DND-41 (cell line): ENCODE measurements around the gene BNC2.
A peak's percentile ranks its signal among the peaks of the same experiment; 100 is the strongest.

Experiments used
- ATAC-seq: fragments of 200-7000 bp; cut with Tn5 transposase; 3 replicates; pipeline ENCODE4 v1.9.1; 2021; ENCODE audit warnings: low read depth; ENCODE audit not compliant: insufficient read depth
- DNase-seq: peaks from one replicate; pipeline ENCODE4 v3.0.0-alpha.2; 2020
- H2AFZ ChIP-seq: 2 replicates; pipeline ENCODE4 v1.6.0; 2012; ENCODE audit warnings: low read depth, low read length
- H3K27ac ChIP-seq: 2 replicates; pipeline ENCODE4 v1.5.1; 2012; ENCODE audit warnings: low read length, inconsistent platforms
- H3K27me3 ChIP-seq: fragments of 200-600 bp; sonication (generic); 2 replicates; pipeline ENCODE4 v1.6.0; 2012; ENCODE audit warnings: low read length, mild to moderate bottlenecking, inconsistent platforms; ENCODE audit not compliant: insufficient read depth, poor library complexity
- H3K36me3 ChIP-seq: 2 replicates; pipeline ENCODE4 v1.5.1; 2012; ENCODE audit warnings: low read length, inconsistent platforms; ENCODE audit not compliant: insufficient read depth
- H3K4me1 ChIP-seq: 2 replicates; pipeline ENCODE4 v1.5.1; 2012; ENCODE audit warnings: mild to moderate bottlenecking, low read length; ENCODE audit not compliant: insufficient read depth
- H3K4me2 ChIP-seq: 2 replicates; pipeline ENCODE4 v1.6.0; 2012; ENCODE audit warnings: mild to moderate bottlenecking, moderate library complexity, low read length, inconsistent platforms; ENCODE audit not compliant: insufficient read depth
- H3K4me3 ChIP-seq, 2 experiments: fragments of 200-600 bp in 1 of 2; shearing (Covaris generic) in 1 of 2; 2 replicates each; pipeline ENCODE4 v1.5.1; 2012 to 2016; ENCODE audit warnings: inconsistent platforms in 2 of 2, low read length in 2 of 2, mild to moderate bottlenecking in 2 of 2, low read depth in 1 of 2, moderate library complexity in 1 of 2
- H3K79me2 ChIP-seq: 2 replicates; pipeline ENCODE4 v1.6.0; 2012; ENCODE audit warnings: low read length, inconsistent platforms; ENCODE audit not compliant: insufficient read depth
- H3K9ac ChIP-seq: 2 replicates; pipeline ENCODE4 v1.6.0; 2012; ENCODE audit warnings: low read depth, mild to moderate bottlenecking, inconsistent platforms, low read length, moderate library complexity
- H3K9me3 ChIP-seq: 2 replicates; pipeline ENCODE4 v1.5.1; 2012; ENCODE audit warnings: low read length, moderate library complexity, mild to moderate bottlenecking, inconsistent platforms; ENCODE audit not compliant: insufficient read depth, severe bottlenecking
- H4K20me1 ChIP-seq: 2 replicates; pipeline ENCODE4 v1.6.0; 2012; ENCODE audit warnings: low read length; ENCODE audit not compliant: insufficient read depth
- EZH2 ChIP-seq: IDR thresholded peaks from 3 replicates; pipeline ENCODE4 v1.6.1; 2012; ENCODE audit warnings: borderline replicate concordance, low read depth, mild to moderate bottlenecking, moderate library complexity, low read length, inconsistent platforms; ENCODE audit not compliant: severe bottlenecking
- TF ChIP-seq, protein P1 (sequence below): IDR thresholded peaks from 2 replicates; pipeline ENCODE4 v1.5.1; 2012; ENCODE audit warnings: borderline replicate concordance, low read length, moderate library complexity, mild to moderate bottlenecking; ENCODE audit not compliant: poor library complexity, severe bottlenecking; ENCODE audit errors: extremely low read depth

The BNC2 gene

GRCh38 chr9:16868701-16869100, 1.8 kb downstream of the BNC2 start:
- peak overlapping the region; percentile 75; the same call in 1 of the 2 replicates for H3K4me2 ChIP-seq
- ATAC-seq, result no peak
- H3K79me2 ChIP-seq, result no peaks in the 10 kb centered on the region

DNA sequence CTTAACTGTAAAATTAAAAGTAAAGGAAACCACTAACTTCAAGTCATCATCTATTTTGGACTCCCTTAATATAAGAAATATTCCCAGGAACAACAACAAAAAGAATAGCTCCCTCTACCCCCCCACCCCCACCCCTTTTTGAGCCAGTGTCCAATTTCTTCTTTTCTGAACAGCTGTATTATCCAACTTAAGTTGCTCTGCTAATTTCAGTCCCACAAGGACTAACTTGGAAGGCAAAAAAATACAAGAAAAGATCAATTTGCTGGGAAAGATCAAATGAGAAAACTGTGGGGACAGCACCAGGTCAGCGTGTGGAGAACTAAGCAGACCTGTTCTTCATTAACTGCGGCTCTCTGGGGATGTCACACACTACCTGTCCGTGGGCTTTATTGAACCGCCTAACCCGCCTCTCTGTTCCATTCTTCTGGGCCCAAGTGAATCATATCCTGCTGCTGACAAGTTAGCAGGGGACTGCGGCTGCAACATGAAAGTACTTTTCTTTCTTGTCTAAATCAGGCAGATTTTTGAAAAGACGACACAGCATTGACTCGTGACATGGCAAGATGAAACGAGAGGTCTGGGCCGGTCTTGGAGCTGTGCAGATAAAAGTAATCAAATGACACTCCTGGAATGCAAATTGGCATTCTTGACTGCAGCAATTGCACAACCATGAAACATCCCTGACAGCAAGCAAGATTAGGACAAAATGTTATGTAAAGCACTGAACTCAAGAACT, 2.7 kb downstream of the BNC2 start:
- H3K4me2 ChIP-seq, result no peak overlapping the region
- DNase-seq, result no peak
- H3K79me2 ChIP-seq, result no peaks in the 10 kb centered on the region
- ATAC-seq, result no peak
- no peak overlapping the region for H3K9ac ChIP-seq
- no peak overlapping the region for H2AFZ ChIP-seq
- H3K4me1 ChIP-seq, result peaks cover 34% of the 10 kb centered on the region
- H3K27me3 ChIP-seq, result peaks cover 37% of the 10 kb centered on the region
- no peaks in the 10 kb centered on the region for H3K36me3 ChIP-seq
- no peak for TF ChIP-seq EZH2
- TF ChIP-seq, protein P1, sequence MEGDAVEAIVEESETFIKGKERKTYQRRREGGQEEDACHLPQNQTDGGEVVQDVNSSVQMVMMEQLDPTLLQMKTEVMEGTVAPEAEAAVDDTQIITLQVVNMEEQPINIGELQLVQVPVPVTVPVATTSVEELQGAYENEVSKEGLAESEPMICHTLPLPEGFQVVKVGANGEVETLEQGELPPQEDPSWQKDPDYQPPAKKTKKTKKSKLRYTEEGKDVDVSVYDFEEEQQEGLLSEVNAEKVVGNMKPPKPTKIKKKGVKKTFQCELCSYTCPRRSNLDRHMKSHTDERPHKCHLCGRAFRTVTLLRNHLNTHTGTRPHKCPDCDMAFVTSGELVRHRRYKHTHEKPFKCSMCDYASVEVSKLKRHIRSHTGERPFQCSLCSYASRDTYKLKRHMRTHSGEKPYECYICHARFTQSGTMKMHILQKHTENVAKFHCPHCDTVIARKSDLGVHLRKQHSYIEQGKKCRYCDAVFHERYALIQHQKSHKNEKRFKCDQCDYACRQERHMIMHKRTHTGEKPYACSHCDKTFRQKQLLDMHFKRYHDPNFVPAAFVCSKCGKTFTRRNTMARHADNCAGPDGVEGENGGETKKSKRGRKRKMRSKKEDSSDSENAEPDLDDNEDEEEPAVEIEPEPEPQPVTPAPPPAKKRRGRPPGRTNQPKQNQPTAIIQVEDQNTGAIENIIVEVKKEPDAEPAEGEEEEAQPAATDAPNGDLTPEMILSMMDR, result no peak
- H3K27ac ChIP-seq, result no peak overlapping the region
- 0 out of 2 replicates have a peak, but pooled peaks cover 3% of the 10 kb centered on the region for H4K20me1 ChIP-seq
- H3K4me3 ChIP-seq, result no peak overlapping the region
- H3K9me3 ChIP-seq, result no peaks in the 10 kb centered on the region

More at GRCh38 chr9:16868701-16869100, 1.8 kb downstream of the BNC2 start:
- no peak overlapping the region for H3K4me3 ChIP-seq
- H3K36me3 ChIP-seq, result no peaks in the 10 kb centered on the region
- H3K27me3 ChIP-seq, result peaks cover 37% of the 10 kb centered on the region
- H4K20me1 ChIP-seq, result 0 out of 2 replicates have a peak, but pooled peaks cover 3% of the 10 kb centered on the region
- TF ChIP-seq EZH2, result no peak
- TF ChIP-seq, protein P1, result no peak
- H3K4me1 ChIP-seq, result peaks cover 34% of the 10 kb centered on the region
- H3K9me3 ChIP-seq, result no peaks in the 10 kb centered on the region
- no peak overlapping the region for H3K9ac ChIP-seq
- H2AFZ ChIP-seq, result no peak overlapping the region
- no peak overlapping the region for H3K27ac ChIP-seq
- no peak for DNase-seq

DNA sequence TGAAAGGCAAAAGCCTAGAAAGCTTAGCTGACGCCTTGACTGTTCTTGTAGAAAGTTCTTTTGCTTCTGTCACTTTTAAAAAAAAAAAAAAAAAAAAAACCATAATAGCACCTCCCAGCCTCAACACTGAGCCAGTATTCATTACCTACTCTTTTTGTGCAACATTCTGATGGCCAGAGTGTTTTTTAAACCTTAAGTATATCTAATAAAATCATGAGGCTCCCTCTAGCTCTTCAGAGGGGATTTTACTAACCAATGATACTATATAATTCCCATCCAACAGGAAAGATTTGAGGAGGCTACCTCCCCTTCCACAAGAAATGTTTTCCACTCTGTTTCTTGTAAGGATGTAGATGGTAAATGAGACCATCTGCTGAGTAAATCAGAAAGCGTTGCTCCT, 3.9 kb downstream of the BNC2 start:
- H4K20me1 ChIP-seq, result 0 out of 2 replicates have a peak, but pooled peaks cover 3% of the 10 kb centered on the region
- peaks cover 30% of the 10 kb centered on the region for H3K27me3 ChIP-seq
- H3K4me2 ChIP-seq, result no peak overlapping the region
- no peaks in the 10 kb centered on the region for H3K36me3 ChIP-seq
- H3K9ac ChIP-seq, result no peak overlapping the region
- no peaks in the 10 kb centered on the region for H3K9me3 ChIP-seq
- H3K27ac ChIP-seq, result no peak overlapping the region
- H2AFZ ChIP-seq, result no peak overlapping the region
- ATAC-seq, result no peak
- TF ChIP-seq, protein P1, result no peak
- no peak for TF ChIP-seq EZH2
- H3K79me2 ChIP-seq, result no peaks in the 10 kb centered on the region
- peaks cover 27% of the 10 kb centered on the region for H3K4me1 ChIP-seq
- H3K4me3 ChIP-seq, result no peak overlapping the region
- no peak for DNase-seq
